GM21723 (cell line): ENCODE results near the gene MAN2B2.
"Not testable (repeated sequence)": the region's sequence is repeated elsewhere in the genome, so short reads cannot be mapped to it uniquely, and the experiment has no call there.

ENCODE experiments used
- ATAC-seq: cut with Tn5 transposase; IDR thresholded peaks from one replicate; pipeline ENCODE4 v1.9.1; 2021; ENCODE audit warnings: mild to moderate bottlenecking, moderate library complexity; ENCODE audit not compliant: unreplicated experiment

The MAN2B2 gene

GRCh38 chr4:6663596-6664393 lies 88.8 kb downstream of the MAN2B2 start:
- no peak for ATAC-seq

GRCh38 chr4:6665320-6665654 lies 90.3 kb downstream of the MAN2B2 start:
- no peak for ATAC-seq

GRCh38 chr4:6668391-6668790 lies 93.4 kb downstream of the MAN2B2 start:
- ATAC-seq = no peak

GRCh38 chr4:6671648-6672047 lies 96.7 kb downstream of the MAN2B2 start:
- ATAC-seq = no peak

- no peak for ATAC-seq
These were observed 97.1 kb downstream of the MAN2B2 start for GRCh38 chr4:6672131-6672530.

GRCh38 chr4:6672541-6673190 lies 97.7 kb downstream of the MAN2B2 start:
- ATAC-seq = not testable (repeated sequence)
